ENCODE results near the gene SPOCK1.

DNA sequence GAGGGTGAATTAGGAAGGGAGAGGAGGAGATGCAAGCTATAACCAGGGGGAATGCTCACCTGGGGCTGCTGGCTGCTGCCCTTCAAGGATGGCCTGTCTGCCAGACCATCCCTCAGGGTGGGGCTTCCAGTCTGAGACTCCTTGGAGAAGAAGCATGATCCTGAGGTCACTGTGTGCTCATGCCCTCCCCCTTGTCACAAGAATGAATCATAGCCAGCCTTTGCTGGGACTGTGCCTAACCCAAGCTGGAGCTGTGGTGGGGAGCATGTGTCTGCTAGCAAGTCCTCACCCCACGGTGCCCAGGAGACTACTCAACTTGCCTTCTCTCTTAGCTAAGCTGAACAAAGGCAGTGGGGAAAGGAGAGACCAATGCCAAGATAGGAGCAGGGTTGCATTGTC lies 463.6 kb downstream of the SPOCK1 start:
- TF ChIP-seq EZH2 (IDR thresholded peaks at IDR 0.05; ENCODE audit: borderline replicate concordance) (no peak), EZH2phosphoT487 (IDR thresholded peaks at IDR 0.05; ENCODE audit: low read depth, severe bottlenecking, unreplicated experiment) (no peak)
- TF ChIP-seq, protein P1, sequence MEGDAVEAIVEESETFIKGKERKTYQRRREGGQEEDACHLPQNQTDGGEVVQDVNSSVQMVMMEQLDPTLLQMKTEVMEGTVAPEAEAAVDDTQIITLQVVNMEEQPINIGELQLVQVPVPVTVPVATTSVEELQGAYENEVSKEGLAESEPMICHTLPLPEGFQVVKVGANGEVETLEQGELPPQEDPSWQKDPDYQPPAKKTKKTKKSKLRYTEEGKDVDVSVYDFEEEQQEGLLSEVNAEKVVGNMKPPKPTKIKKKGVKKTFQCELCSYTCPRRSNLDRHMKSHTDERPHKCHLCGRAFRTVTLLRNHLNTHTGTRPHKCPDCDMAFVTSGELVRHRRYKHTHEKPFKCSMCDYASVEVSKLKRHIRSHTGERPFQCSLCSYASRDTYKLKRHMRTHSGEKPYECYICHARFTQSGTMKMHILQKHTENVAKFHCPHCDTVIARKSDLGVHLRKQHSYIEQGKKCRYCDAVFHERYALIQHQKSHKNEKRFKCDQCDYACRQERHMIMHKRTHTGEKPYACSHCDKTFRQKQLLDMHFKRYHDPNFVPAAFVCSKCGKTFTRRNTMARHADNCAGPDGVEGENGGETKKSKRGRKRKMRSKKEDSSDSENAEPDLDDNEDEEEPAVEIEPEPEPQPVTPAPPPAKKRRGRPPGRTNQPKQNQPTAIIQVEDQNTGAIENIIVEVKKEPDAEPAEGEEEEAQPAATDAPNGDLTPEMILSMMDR (IDR thresholded peaks at IDR 0.05; ENCODE audit: poor library complexity): no peak

Measured in hepatocyte (in vitro differentiated cells).